ENCODE results near the gene ITGAD.

DNA sequence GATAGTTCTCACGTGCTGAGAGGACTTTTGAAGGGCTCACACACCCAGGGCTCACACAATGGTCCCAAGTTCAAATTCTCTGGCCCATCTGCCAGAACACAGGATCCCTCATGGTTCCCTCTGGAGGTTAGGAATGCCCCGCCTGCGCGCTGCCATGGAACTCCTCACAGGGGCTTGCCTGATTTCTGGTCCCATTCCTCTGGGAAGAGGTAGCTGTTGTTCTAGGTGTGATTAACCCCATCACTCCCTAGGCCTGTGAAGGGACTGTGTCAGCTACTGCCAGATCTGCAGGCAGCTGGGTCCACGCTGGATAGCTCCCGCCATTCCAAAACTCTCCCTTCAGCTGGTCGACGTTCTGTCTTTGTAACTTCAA lies 63.8 kb downstream of the ITGAD start:
- TF ChIP-seq, protein P1, sequence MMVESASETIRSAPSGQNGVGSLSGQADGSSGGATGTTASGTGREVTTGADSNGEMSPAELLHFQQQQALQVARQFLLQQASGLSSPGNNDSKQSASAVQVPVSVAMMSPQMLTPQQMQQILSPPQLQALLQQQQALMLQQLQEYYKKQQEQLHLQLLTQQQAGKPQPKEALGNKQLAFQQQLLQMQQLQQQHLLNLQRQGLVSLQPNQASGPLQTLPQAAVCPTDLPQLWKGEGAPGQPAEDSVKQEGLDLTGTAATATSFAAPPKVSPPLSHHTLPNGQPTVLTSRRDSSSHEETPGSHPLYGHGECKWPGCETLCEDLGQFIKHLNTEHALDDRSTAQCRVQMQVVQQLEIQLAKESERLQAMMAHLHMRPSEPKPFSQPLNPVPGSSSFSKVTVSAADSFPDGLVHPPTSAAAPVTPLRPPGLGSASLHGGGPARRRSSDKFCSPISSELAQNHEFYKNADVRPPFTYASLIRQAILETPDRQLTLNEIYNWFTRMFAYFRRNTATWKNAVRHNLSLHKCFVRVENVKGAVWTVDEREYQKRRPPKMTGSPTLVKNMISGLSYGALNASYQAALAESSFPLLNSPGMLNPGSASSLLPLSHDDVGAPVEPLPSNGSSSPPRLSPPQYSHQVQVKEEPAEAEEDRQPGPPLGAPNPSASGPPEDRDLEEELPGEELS (CRISPR knock-in tag; IDR thresholded peaks at IDR 0.05): no peak
- TF ChIP-seq SP4 (CRISPR knock-in tag; IDR thresholded peaks at IDR 0.05): no peak

Data from HepG2 (cell line).